HCT116 (cell line): ENCODE results near the gene SIGLEC14. TPM values are rescaled to one million over a fixed set of nuclear protein-coding genes. Genes with fewer than 3 reads are reported as not detected.

Source experiments
- ATAC-seq: fragments of 200-7000 bp; cut with Tn5 transposase; 2 replicates; pipeline ENCODE4 v1.9.1; 2020; ENCODE audit warnings: mild to moderate bottlenecking, moderate library complexity
- BruUV-seq: library from RNA; stranded (reverse); fragments of 400-500 nt; replicated peaks from 2 replicates; lab custom pipeline; 2021; lab: Mats Ljungman, UMichigan
- CTCF ChIA-PET: fragments of 300-600 bp; sonication (Branson Sonifier 250); formaldehyde crosslinking; loops from one replicate; lab custom pipeline; 2021; ENCODE audit warnings: antibody characterized with exemption; lab: Charles Lee
- POLR2A ChIA-PET: fragments of 300-600, 350-600 bp; sonication (Branson Sonifier 250); formaldehyde crosslinking; loops from one replicate; lab custom pipeline; 2021; ENCODE audit warnings: antibody characterized with exemption; lab: Charles Lee
- RAD21 ChIA-PET, 2 experiments: fragments of 300-600 bp; sonication (Branson Sonifier 250); formaldehyde crosslinking; loops; one replicate each; lab custom pipeline; 2023; ENCODE audit warnings: low total read pairs in 2 of 2; ENCODE audit not compliant: uncharacterized antibody in 2 of 2, unreplicated experiment in 2 of 2, low non-redundant PET in 1 of 2; lab: Charles Lee
- DNase-seq: peaks from one replicate; pipeline ENCODE4 v3.0.0-alpha.2; 2010; ENCODE audit warnings: low read depth, low spot score
- H2AFZ ChIP-seq: fragments of 200-600 bp; shearing (Covaris generic), sonication (generic); 2 replicates; pipeline ENCODE4 v1.6.1; 2017; ENCODE audit warnings: low read depth, mixed run types, mixed read lengths, antibody characterized with exemption, low read length; ENCODE audit not compliant: poor library complexity, severe bottlenecking
- H3K27ac ChIP-seq: 2 replicates; pipeline ENCODE4 v1.5.1; 2012; ENCODE audit warnings: low read depth, low read length
- H3K27me3 ChIP-seq: fragments of 200-600 bp; sonication (generic); 2 replicates; pipeline ENCODE4 v1.6.1; 2016; ENCODE audit warnings: mixed run types, low read length, mixed read lengths; ENCODE audit not compliant: insufficient read depth
- H3K36me3 ChIP-seq, 2 experiments: fragments of 200-500 bp in 1 of 2; fragments of 200-600 bp in 1 of 2; sonication (Bioruptor generic) in 1 of 2; sonication (generic) in 1 of 2; 2 replicates each; pipeline versions ENCODE4 v1.5.1 to v1.6.1; 2014 to 2016; ENCODE audit warnings: low read length in 2 of 2, inconsistent platforms in 1 of 2, mixed read lengths in 1 of 2, mixed run types in 1 of 2; ENCODE audit not compliant: insufficient read depth in 2 of 2, control insufficient read depth in 1 of 2
- H3K4me1 ChIP-seq, 2 experiments: fragments of 200-600 bp in 1 of 2; sonication (generic) in 1 of 2; 2 replicates each; pipeline versions ENCODE4 v1.5.1 to v1.6.1; 2012 to 2017; ENCODE audit warnings: low read length in 2 of 2, inconsistent platforms in 1 of 2, mild to moderate bottlenecking in 1 of 2, mixed read lengths in 1 of 2, mixed run types in 1 of 2, moderate library complexity in 1 of 2; ENCODE audit not compliant: insufficient read depth in 2 of 2, control insufficient read depth in 1 of 2
- H3K4me2 ChIP-seq: fragments of 200-600 bp; sonication (generic); 2 replicates; pipeline ENCODE4 v1.6.1; 2017; ENCODE audit warnings: mixed run types, low read length, mixed read lengths
- H3K4me3 ChIP-seq, 2 experiments: fragments of 200-600 bp in 1 of 2; sonication (generic) in 1 of 2; replicated peaks in 1 of 2; 2 replicates each; pipeline ENCODE4 v1.5.1; 2011 to 2016; ENCODE audit warnings: low read length in 2 of 2, control low read depth in 1 of 2, low read depth in 1 of 2, mild to moderate bottlenecking in 1 of 2, mixed read lengths in 1 of 2, mixed run types in 1 of 2
- H3K79me2 ChIP-seq: fragments of 200-600 bp; sonication (generic); 2 replicates; pipeline ENCODE4 v1.6.1; 2017; ENCODE audit warnings: mild to moderate bottlenecking, mixed run types, low read length, moderate library complexity, mixed read lengths; ENCODE audit not compliant: insufficient read depth
- H3K9ac ChIP-seq: fragments of 200-600 bp; sonication (generic); 2 replicates; pipeline ENCODE4 v1.6.1; 2016; ENCODE audit warnings: low read length, mixed read lengths
- H3K9me2 ChIP-seq: fragments of 200-600 bp; sonication (generic), shearing (Covaris generic); 2 replicates; pipeline ENCODE4 v1.6.1; 2017; ENCODE audit warnings: mixed run types, mild to moderate bottlenecking, moderate library complexity; ENCODE audit not compliant: insufficient read depth
- H3K9me3 ChIP-seq, 2 experiments: fragments of 200-500 bp in 1 of 2; fragments of 200-600 bp in 1 of 2; sonication (Bioruptor generic) in 1 of 2; sonication (generic) in 1 of 2; 2 replicates each; pipeline ENCODE4 v1.6.1; 2014 to 2017; ENCODE audit warnings: low read length in 2 of 2, mixed read lengths in 2 of 2, inconsistent platforms in 1 of 2, low read depth in 1 of 2, mild to moderate bottlenecking in 1 of 2, mixed run types in 1 of 2, moderate library complexity in 1 of 2; ENCODE audit not compliant: control insufficient read depth in 1 of 2, insufficient read depth in 1 of 2
- H4K20me1 ChIP-seq: fragments of 200-600 bp; sonication (generic), shearing (Covaris generic); 2 replicates; pipeline ENCODE4 v1.6.1; 2017; ENCODE audit warnings: mixed run types, mild to moderate bottlenecking, moderate library complexity; ENCODE audit not compliant: insufficient read depth
- EZH2phosphoT487 ChIP-seq: fragments of 200-600 bp; IDR thresholded peaks from 2 replicates; pipeline ENCODE4 v1.6.1; 2018; ENCODE audit warnings: antibody characterized with exemption, borderline replicate concordance
- JUND ChIP-seq: IDR thresholded peaks from 2 replicates; pipeline ENCODE4 v1.6.1; 2012
- RAD21 ChIP-seq: IDR thresholded peaks from 2 replicates; pipeline ENCODE4 v1.6.1; 2012; ENCODE audit warnings: low read depth, mild to moderate bottlenecking
- SIN3A ChIP-seq: IDR thresholded peaks from 2 replicates; pipeline ENCODE4 v1.6.1; 2012; ENCODE audit warnings: low read depth
- SP1 ChIP-seq: IDR thresholded peaks from 2 replicates; pipeline ENCODE4 v1.6.1; 2012; ENCODE audit warnings: low read depth
- TCF7L2 ChIP-seq: IDR thresholded peaks from 2 replicates; pipeline ENCODE4 v1.7.0; 2011; ENCODE audit warnings: borderline replicate concordance, inconsistent platforms; ENCODE audit not compliant: insufficient read depth, insufficient read length; ENCODE audit errors: extremely low read depth
- intact Hi-C: fragments of 100-400 bp; cut with micrococcal nuclease; formaldehyde crosslinking; loops from 2 replicates; pipeline ENCODE4 v1.10.0; 2022
- total RNA-seq: library from RNA; stranded (reverse); gene quantifications from one replicate; pipeline ENCODE4 v1.2.1, GENCODE V29; 2021; ENCODE audit not compliant: unreplicated experiment
- TF ChIP-seq, protein P1 (sequence below), 3 experiments: fragments of 200-600 bp in 1 of 3; sonication (generic) in 1 of 3; IDR thresholded peaks in 2 of 3; conservative IDR thresholded peaks in 1 of 3; 2 replicates each; pipeline ENCODE4 v1.5.1; 2012 to 2017; ENCODE audit warnings: low read depth in 2 of 3, low read length in 2 of 3, antibody characterized with exemption in 1 of 3, borderline replicate concordance in 1 of 3, control low read depth in 1 of 3, mild to moderate bottlenecking in 1 of 3, mixed read lengths in 1 of 3, mixed run types in 1 of 3, moderate library complexity in 1 of 3; ENCODE audit not compliant: insufficient read depth in 1 of 3

The SIGLEC14 gene
- total RNA-seq, 1 experiment from 2014 or later = not detected

DNA sequence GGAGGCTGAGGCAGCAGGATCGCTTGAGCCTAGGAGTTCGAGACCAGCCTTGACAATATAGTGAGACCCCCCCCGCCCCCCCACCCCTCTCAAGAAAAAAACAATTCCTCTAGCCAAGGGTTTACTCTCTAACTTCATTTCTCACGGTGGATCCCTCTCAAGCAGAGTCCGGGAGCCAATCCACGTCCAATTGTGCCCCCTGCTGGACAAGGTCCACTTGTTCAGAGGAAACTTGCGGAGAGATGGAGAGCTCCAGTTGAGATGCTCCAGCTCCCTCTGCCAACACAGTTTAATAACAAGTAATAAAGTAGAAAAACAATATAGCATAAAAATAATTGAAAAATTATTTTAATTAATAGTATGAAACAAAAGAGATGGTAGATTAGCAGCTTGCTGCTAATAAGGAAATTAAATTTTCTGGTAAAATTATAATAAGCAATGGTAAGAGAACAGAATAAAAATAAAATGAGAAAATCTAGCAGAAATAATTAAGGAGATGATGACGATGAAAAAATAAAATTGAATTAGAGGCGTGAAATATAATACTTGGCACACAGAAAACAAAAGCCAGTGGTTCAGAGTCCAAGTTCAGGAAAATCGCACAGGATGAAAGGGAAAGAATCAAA lies 14.5 kb upstream of the SIGLEC14 start:
- Histone ChIP-seq H3K36me3 (no peaks in the 10 kb centered on the region), H3K9me2 (no peaks in the 10 kb centered on the region), H3K27ac (no peak overlapping the region), H3K79me2 (no peaks in the 10 kb centered on the region), H3K4me3 (no peak overlapping the region), H3K4me1 (peaks cover 0 to 5% of the 10 kb centered on the region in 2 experiments; a peak in 2 of 4 replicates), H3K4me2 (no peak overlapping the region), H3K9ac (no peak overlapping the region), H4K20me1 (no peaks in the 10 kb centered on the region), H2AFZ (no peak overlapping the region), H3K9me3 (no peaks in the 10 kb centered on the region), H3K27me3 (peaks cover 12% of the 10 kb centered on the region; the same call in 1 of the 2 replicates)
- intact Hi-C loops = loop anchor here (1.0 kb wide), 1 partner anchor 188 kb away; no protein-coding TSS in a partner anchor
- no TSS peak for BruUV-seq
- peak; percentile 86 for ATAC-seq
- no peak for TF ChIP-seq SIN3A
- TF ChIP-seq JUND = no peak
- TF ChIP-seq SP1 = no peak
- TF ChIP-seq TCF7L2 = no peak
- peak; percentile 72 for TF ChIP-seq RAD21
- TF ChIP-seq, protein P1, sequence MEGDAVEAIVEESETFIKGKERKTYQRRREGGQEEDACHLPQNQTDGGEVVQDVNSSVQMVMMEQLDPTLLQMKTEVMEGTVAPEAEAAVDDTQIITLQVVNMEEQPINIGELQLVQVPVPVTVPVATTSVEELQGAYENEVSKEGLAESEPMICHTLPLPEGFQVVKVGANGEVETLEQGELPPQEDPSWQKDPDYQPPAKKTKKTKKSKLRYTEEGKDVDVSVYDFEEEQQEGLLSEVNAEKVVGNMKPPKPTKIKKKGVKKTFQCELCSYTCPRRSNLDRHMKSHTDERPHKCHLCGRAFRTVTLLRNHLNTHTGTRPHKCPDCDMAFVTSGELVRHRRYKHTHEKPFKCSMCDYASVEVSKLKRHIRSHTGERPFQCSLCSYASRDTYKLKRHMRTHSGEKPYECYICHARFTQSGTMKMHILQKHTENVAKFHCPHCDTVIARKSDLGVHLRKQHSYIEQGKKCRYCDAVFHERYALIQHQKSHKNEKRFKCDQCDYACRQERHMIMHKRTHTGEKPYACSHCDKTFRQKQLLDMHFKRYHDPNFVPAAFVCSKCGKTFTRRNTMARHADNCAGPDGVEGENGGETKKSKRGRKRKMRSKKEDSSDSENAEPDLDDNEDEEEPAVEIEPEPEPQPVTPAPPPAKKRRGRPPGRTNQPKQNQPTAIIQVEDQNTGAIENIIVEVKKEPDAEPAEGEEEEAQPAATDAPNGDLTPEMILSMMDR (IDR thresholded peaks at IDR 0.05 in 2 of 3, conservative IDR thresholded peaks at IDR 0.05 in 1 of 3; ENCODE audit: borderline replicate concordance in 1 of 3, insufficient read depth in 1 of 3, low read depth in 2 of 3, low read length in 2 of 3) = peak; percentile 59 to 77 (median 66)
- TF ChIP-seq EZH2phosphoT487 = no peak
- POLR2A ChIA-PET = interaction anchor here (1.4 kb wide), 1 partner anchor 9 kb away, joined by 4 read pairs; no protein-coding TSS in a partner anchor
- DNase-seq = peak; percentile 55
- CTCF ChIA-PET = interaction anchor here (0.6 to 1.9 kb wide), 28 partner anchors 8 to 322 kb away, joined by 3 to 22 read pairs (median 6); partner anchors contain the start of genes SIGLEC10 and ZNF175
- RAD21 ChIA-PET = interaction anchor here (0.6 to 1.0 kb wide), 8 partner anchors 9 to 295 kb away, joined by 3 to 5 read pairs (median 4); partner anchors contain the start of gene CEACAM18 (in 1 of the 2)
